Adipose tissue (tissue), 3 donors: Measurements from ENCODE around the gene RAPSN. TPM values are rescaled to one million over a fixed set of nuclear protein-coding genes. Genes with fewer than 3 reads are reported as not detected.
A peak's percentile ranks its signal among the peaks of the same experiment; 100 is the strongest.

Experiments used
- H3K27ac ChIP-seq: one replicate; pipeline ENCODE4 v1.5.1; 2013; ENCODE audit warnings: low read depth, low read length
- WGBS, 3 donors: extraction: QIAGEN DNeasy Blood & Tissue Kit; methylation state at CpG; one replicate each; pipeline ENCODE4 v1.1.7; 2013; 5-methylcytosine and 5-hydroxymethylcytosine counted together
- polyA plus RNA-seq, 3 donors: library from polyadenylated mRNA; stranded (reverse); fragments of 200-250 nt; gene quantifications; one replicate each; pipeline ENCODE4 v1.2.3, GENCODE V29; 2013
- donor health status: healthy with polysubstance abuse.
- donor health status: Bipolar disorder and iron deficiency.
- donor health status: healthy.

Gene RAPSN
- polyA plus RNA-seq, 3 donors = 0.21 to 0.59 TPM; not detected in 1

- 82 to 94% (median 83%) methylated on average over 3 of the region's 3 CpGs for WGBS, 3 donors
- H3K27ac ChIP-seq = no peak overlapping the region
Observed at GRCh38 chr11:47398011-47398410, 50.9 kb downstream of the RAPSN start.

- WGBS, 3 donors = 80 to 93% (median 85%) methylated on average over 3 of the region's 3 CpGs
- no peak overlapping the region for H3K27ac ChIP-seq
Observed at GRCh38 chr11:47396049-47396320, 53.0 kb downstream of the RAPSN start.

- H3K27ac ChIP-seq = peak overlapping the region; percentile 83
- 52 to 88% (median 55%) methylated on average over 21 to 25 of the region's 25 CpGs for WGBS, 3 donors
Observed at GRCh38 chr11:47395223-47396048, 53.5 kb downstream of the RAPSN start.

- WGBS, 3 donors = 40 to 77% (median 40%) methylated on average over 39 of the region's 39 CpGs
- peak overlapping the region; percentile 99 for H3K27ac ChIP-seq
Observed at GRCh38 chr11:47394322-47395222, 54.4 kb downstream of the RAPSN start.

GRCh38 chr11:47394050-47394321 is 55.0 kb downstream of the RAPSN start:
- WGBS, 3 donors = 51 to 83% (median 67%) methylated on average over 9 of the region's 9 CpGs
- H3K27ac ChIP-seq = peak overlapping the region; percentile 99

- peak overlapping the region; percentile 40 for H3K27ac ChIP-seq
- WGBS, 3 donors = 47 to 74% (median 58%) methylated on average over 19 to 20 of the region's 20 CpGs
Observed at GRCh38 chr11:47393163-47394049, 55.5 kb downstream of the RAPSN start.

GRCh38 chr11:47392546-47393162 is 56.3 kb downstream of the RAPSN start:
- 67 to 82% (median 68%) methylated on average over 14 of the region's 14 CpGs for WGBS, 3 donors
- H3K27ac ChIP-seq = peak overlapping the region; percentile 40

GRCh38 chr11:47391711-47392432 is 57.1 kb downstream of the RAPSN start:
- 81 to 92% (median 84%) methylated on average over 16 of the region's 16 CpGs for WGBS, 3 donors
- no peak overlapping the region for H3K27ac ChIP-seq

GRCh38 chr11:47391077-47391583 is 57.8 kb downstream of the RAPSN start:
- peak overlapping the region; percentile 40 for H3K27ac ChIP-seq

GRCh38 chr11:47390422-47390760 is 58.5 kb downstream of the RAPSN start:
- 91 to 94% (median 93%) methylated on average over 6 of the region's 6 CpGs for WGBS, 3 donors
- no peak overlapping the region for H3K27ac ChIP-seq

More at GRCh38 chr11:47391077-47391583, 57.8 kb downstream of the RAPSN start:
- 44 to 84% (median 72%) methylated on average over 11 of the region's 11 CpGs for WGBS, 3 donors

GRCh38 chr11:47389577-47390421 is 59.1 kb downstream of the RAPSN start:
- 70 to 84% (median 73%) methylated on average over 17 of the region's 17 CpGs for WGBS, 3 donors
- peak overlapping the region; percentile 76 for H3K27ac ChIP-seq

- peak overlapping the region; percentile 76 for H3K27ac ChIP-seq
- 64 to 83% (median 74%) methylated on average over 28 of the region's 28 CpGs for WGBS, 3 donors
Observed at GRCh38 chr11:47388697-47389576, 60.0 kb downstream of the RAPSN start.

GRCh38 chr11:47387944-47388696 is 60.8 kb downstream of the RAPSN start:
- 60 to 77% (median 61%) methylated on average over 13 of the region's 13 CpGs for WGBS, 3 donors
- peak overlapping the region; percentile 23 for H3K27ac ChIP-seq
